Chondrocyte (in vitro differentiated cells): ENCODE results near the gene SLC24A4. TPM values are rescaled to one million over a fixed set of nuclear protein-coding genes. Genes with fewer than 3 reads are reported as not detected.

Source experiments
- DNase-seq: peaks from one replicate; pipeline ENCODE4 v3.0.0; 2021; ENCODE audit warnings: mixed read lengths, low spot score
- H3K27ac Mint-ChIP-seq: one replicate; pipeline ENCODE4 v1.8.0; 2021; ENCODE audit warnings: mild to moderate bottlenecking, moderate library complexity, mixed read lengths; ENCODE audit not compliant: unreplicated experiment
- H3K27me3 Mint-ChIP-seq: 2 replicates; pipeline ENCODE4 v1.8.0; 2021; ENCODE audit warnings: low read depth, mixed read lengths
- H3K36me3 Mint-ChIP-seq: 2 replicates; pipeline ENCODE4 v1.8.0; 2021; ENCODE audit warnings: low read depth, mixed read lengths
- H3K4me1 Mint-ChIP-seq: 2 replicates; pipeline ENCODE4 v1.8.0; 2021; ENCODE audit warnings: low read depth, mild to moderate bottlenecking, mixed read lengths
- H3K4me3 Mint-ChIP-seq: one replicate; pipeline ENCODE4 v1.8.0; 2021; ENCODE audit warnings: mild to moderate bottlenecking, moderate library complexity, mixed read lengths; ENCODE audit not compliant: unreplicated experiment
- H3K9me3 Mint-ChIP-seq: 2 replicates; pipeline ENCODE4 v1.8.0; 2021; ENCODE audit warnings: low read depth, mixed read lengths
- CTCF ChIP-seq: fragments of 200-600 bp; sonication (generic); IDR thresholded peaks from 2 replicates; pipeline ENCODE4 v1.5.0; 2021; ENCODE audit warnings: antibody characterized with exemption, mild to moderate bottlenecking, moderate library complexity
- total RNA-seq: library from RNA; stranded (reverse); gene quantifications from 3 replicates; pipeline ENCODE4 v1.2.1, GENCODE V29; 2021

Gene SLC24A4
- total RNA-seq, 1 donor from 2014 or later: 0.37 TPM

GRCh38 chr14:92490239-92490959, 167.4 kb downstream of the SLC24A4 start:
- no peaks in the 10 kb centered on the region for H3K9me3 Mint-ChIP-seq
- H3K4me1 Mint-ChIP-seq: peaks cover 17% of the 10 kb centered on the region
- peaks cover 2% of the 10 kb centered on the region for H3K27me3 Mint-ChIP-seq
- no peaks in the 10 kb centered on the region for H3K36me3 Mint-ChIP-seq
- no peak for TF ChIP-seq CTCF
- H3K27ac Mint-ChIP-seq: no peak overlapping the region
- DNase-seq: no peak
- H3K4me3 Mint-ChIP-seq: no peak overlapping the region

- Mint-ChIP-seq H3K36me3 (no peaks in the 10 kb centered on the region), H3K27me3 (peaks cover 2% of the 10 kb centered on the region), H3K4me1 (peaks cover 11% of the 10 kb centered on the region), H3K4me3 (no peak overlapping the region), H3K27ac (no peak overlapping the region), H3K9me3 (no peaks in the 10 kb centered on the region)
- DNase-seq: no peak
- TF ChIP-seq CTCF: no peak
These were observed 168.8 kb downstream of the SLC24A4 start for GRCh38 chr14:92491782-92492181.

GRCh38 chr14:92492258-92492657, 169.3 kb downstream of the SLC24A4 start:
- Mint-ChIP-seq H3K27ac (no peak overlapping the region), H3K4me3 (no peak overlapping the region), H3K4me1 (peaks cover 7% of the 10 kb centered on the region), H3K9me3 (no peaks in the 10 kb centered on the region), H3K36me3 (no peaks in the 10 kb centered on the region), H3K27me3 (peaks cover 2% of the 10 kb centered on the region)
- TF ChIP-seq CTCF: no peak
- no peak for DNase-seq

DNA sequence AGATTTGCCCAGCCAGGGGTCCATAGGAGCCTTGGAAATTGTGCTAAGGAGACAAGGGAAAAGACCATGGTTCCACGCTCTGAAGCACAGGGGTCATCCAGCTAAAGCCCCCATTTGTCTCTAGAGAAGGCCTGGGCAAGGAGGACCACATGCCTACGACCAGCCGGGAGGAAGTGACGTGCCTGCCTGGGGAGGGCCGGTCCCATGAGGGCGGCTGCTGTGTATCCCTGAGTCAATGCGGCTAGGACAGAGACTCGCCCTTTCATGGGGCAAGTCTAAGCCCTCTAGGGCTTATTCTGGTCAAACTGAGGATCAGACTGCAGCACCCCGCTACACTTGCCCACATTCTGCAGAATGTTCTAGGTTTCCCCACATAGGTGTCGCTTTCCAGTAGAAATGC, 170.1 kb downstream of the SLC24A4 start:
- peaks cover 3% of the 10 kb centered on the region for H3K4me1 Mint-ChIP-seq
- H3K9me3 Mint-ChIP-seq: no peaks in the 10 kb centered on the region
- no peak overlapping the region for H3K4me3 Mint-ChIP-seq
- H3K27ac Mint-ChIP-seq: no peak overlapping the region
- TF ChIP-seq CTCF: no peak
- peaks cover 2% of the 10 kb centered on the region for H3K27me3 Mint-ChIP-seq
- DNase-seq: no peak
- H3K36me3 Mint-ChIP-seq: no peaks in the 10 kb centered on the region

GRCh38 chr14:92493492-92493891, 170.5 kb downstream of the SLC24A4 start:
- no peaks in the 10 kb centered on the region for H3K9me3 Mint-ChIP-seq
- H3K27me3 Mint-ChIP-seq: peaks cover 2% of the 10 kb centered on the region
- no peak for TF ChIP-seq CTCF
- peaks cover 3% of the 10 kb centered on the region for H3K4me1 Mint-ChIP-seq
- H3K36me3 Mint-ChIP-seq: no peaks in the 10 kb centered on the region
- no peak for DNase-seq
- H3K27ac Mint-ChIP-seq: no peak overlapping the region
- no peak overlapping the region for H3K4me3 Mint-ChIP-seq
